HepG2 (cell line): ENCODE measurements around the gene ZNF585A. TPM values are rescaled to one million over a fixed set of nuclear protein-coding genes. Genes with fewer than 3 reads are reported as not detected.

Experiments
- ARID3A ChIP-seq: IDR thresholded peaks from 2 replicates; pipeline ENCODE4 v1.6.1; 2012; ENCODE audit warnings: low read depth, low read length, improper control_type of control experiment
- CC2D1A ChIP-seq: sonication (generic); formaldehyde crosslinking; IDR thresholded peaks from 2 replicates; pipeline ENCODE4 v1.8.1; 2023; ENCODE audit warnings: mild to moderate bottlenecking, missing genetic modification reagents
- CEBPG ChIP-seq: IDR thresholded peaks from 2 replicates; pipeline ENCODE4 v1.6.1; 2016
- GZF1 ChIP-seq: sonication (generic); formaldehyde crosslinking; IDR thresholded peaks from 2 replicates; pipeline ENCODE4 v1.5.1; 2020; ENCODE audit warnings: mild to moderate bottlenecking, missing genetic modification reagents
- KDM5B ChIP-seq: sonication (generic); formaldehyde crosslinking; IDR thresholded peaks from 2 replicates; pipeline ENCODE4 v1.4.0; 2020; ENCODE audit warnings: missing genetic modification reagents, mild to moderate bottlenecking, borderline replicate concordance
- MED8 ChIP-seq: sonication (generic); formaldehyde crosslinking; IDR thresholded peaks from 2 replicates; pipeline ENCODE4 v1.8.1; 2023; ENCODE audit warnings: mild to moderate bottlenecking, missing genetic modification reagents; ENCODE audit not compliant: insufficient replicate concordance
- MEF2D ChIP-seq: sonication (generic); formaldehyde crosslinking; IDR thresholded peaks from 2 replicates; pipeline ENCODE4 v1.5.1; 2020; ENCODE audit warnings: mild to moderate bottlenecking, missing genetic modification reagents
- NFYB ChIP-seq: sonication (generic); formaldehyde crosslinking; IDR thresholded peaks from 2 replicates; pipeline ENCODE4 v1.4.0; 2020; ENCODE audit warnings: missing genetic modification reagents
- PCBP2 ChIP-seq: fragments of 200-400 bp; formaldehyde crosslinking; optimal IDR thresholded peaks from 2 replicates; pipeline ENCODE3; 2018; ENCODE audit warnings: low read length, low read depth; ENCODE audit not compliant: poor library complexity, severe bottlenecking
- PRDM4 ChIP-seq: sonication (generic); formaldehyde crosslinking; IDR thresholded peaks from 2 replicates; pipeline ENCODE4 v1.9.0; 2021; ENCODE audit warnings: missing genetic modification reagents, borderline replicate concordance
- THAP11 ChIP-seq: IDR thresholded peaks from 2 replicates; pipeline ENCODE4 v1.6.1; 2016; ENCODE audit warnings: missing biosample characterization, missing genetic modification reagents
- ZBTB44 ChIP-seq: sonication (generic); formaldehyde crosslinking; IDR thresholded peaks from 2 replicates; pipeline ENCODE4 v1.4.0; 2020; ENCODE audit warnings: missing genetic modification reagents
- ZNF143 ChIP-seq: sonication (generic); formaldehyde crosslinking; IDR thresholded peaks from 2 replicates; pipeline ENCODE4 v1.4.0; 2020; ENCODE audit warnings: missing genetic modification reagents
- ZNF18 ChIP-seq: sonication (generic); formaldehyde crosslinking; IDR thresholded peaks from 2 replicates; pipeline ENCODE4 v1.8.0; 2022; ENCODE audit warnings: mild to moderate bottlenecking, missing genetic modification reagents; ENCODE audit not compliant: insufficient replicate concordance
- ZNF292 ChIP-seq: sonication (generic); formaldehyde crosslinking; IDR thresholded peaks from 2 replicates; pipeline ENCODE4 v1.8.1; 2022; ENCODE audit warnings: mild to moderate bottlenecking, low read depth, missing genetic modification reagents, borderline replicate concordance
- ZNF326 ChIP-seq: sonication (generic); formaldehyde crosslinking; IDR thresholded peaks from 2 replicates; pipeline ENCODE4 v1.4.0; 2020; ENCODE audit warnings: missing genetic modification reagents, borderline replicate concordance
- ZNF598 ChIP-seq: sonication (generic); formaldehyde crosslinking; IDR thresholded peaks from 2 replicates; pipeline ENCODE4 v1.5.1; 2020; ENCODE audit warnings: mild to moderate bottlenecking, missing genetic modification reagents, borderline replicate concordance
- ZNF619 ChIP-seq: sonication (generic); formaldehyde crosslinking; IDR thresholded peaks from 2 replicates; pipeline ENCODE4 v1.4.0; 2020; ENCODE audit warnings: mild to moderate bottlenecking, missing genetic modification reagents
- ZNF720 ChIP-seq: sonication (generic); formaldehyde crosslinking; IDR thresholded peaks from 2 replicates; pipeline ENCODE4 v1.4.0; 2020; ENCODE audit warnings: missing genetic modification reagents
- ZSCAN31 ChIP-seq: sonication (generic); formaldehyde crosslinking; IDR thresholded peaks from 2 replicates; pipeline ENCODE4 v1.5.0; 2020; ENCODE audit warnings: low read depth, mild to moderate bottlenecking, missing genetic modification reagents
- polyA plus RNA-seq, 8 experiments: library from polyadenylated mRNA; depleted of rRNA in 3 of 8; stranded (reverse) in 7 of 8; unstranded in 1 of 8; fragments of >200 nt; fragmentation: Illumina TruSeq in 4 of 8; extraction: Trizol in 4 of 8; gene quantifications; 2 replicates each; pipeline versions ENCODE4 v1.2.1 to v1.2.3, GENCODE V29; 2011 to 2016; ENCODE audit warnings: low read depth in 4 of 8, missing spikeins in 1 of 8, mixed read lengths in 1 of 8; ENCODE audit not compliant: insufficient read depth in 1 of 8
- total RNA-seq, 5 experiments: library from RNA; depleted of rRNA; stranded (reverse); fragments of >200 nt; fragmentation: Illumina TruSeq; extraction: Trizol; gene quantifications; 2 replicates each; pipeline ENCODE4 v1.2.3, GENCODE V29; 2016; ENCODE audit warnings: low read depth in 1 of 5

The ZNF585A gene
- total and polyA plus RNA-seq, 2 of the 13 experiments (the other 11 are each of a cell fraction or from before 2014, with no cell fraction given) = 7.1 to 8.5 TPM

- TF ChIP-seq PRDM4 = no peak
- 0 out of 2 replicates have a peak, but pooled peaks have one; percentile 39 for TF ChIP-seq ZNF292 (CRISPR knock-in tag)
- TF ChIP-seq PCBP2 = no peak
- TF ChIP-seq NFYB (CRISPR knock-in tag) = no peak; the same call in 1 of the 2 replicates
- peak; percentile 97 for TF ChIP-seq THAP11 (CRISPR knock-in tag)
- no peak for TF ChIP-seq ZNF326 (CRISPR knock-in tag)
- peak; percentile 79; the same call in 1 of the 2 replicates for TF ChIP-seq ZNF619 (CRISPR knock-in tag)
- peak; percentile 77 for TF ChIP-seq MED8 (CRISPR knock-in tag)
- no peak for TF ChIP-seq ZNF18 (CRISPR knock-in tag)
- no peak for TF ChIP-seq ZBTB44 (CRISPR knock-in tag)
- peak; percentile 68; the same call in 1 of the 2 replicates for TF ChIP-seq ZNF598 (CRISPR knock-in tag)
- no peak for TF ChIP-seq CEBPG (CRISPR knock-in tag)
- TF ChIP-seq KDM5B (CRISPR knock-in tag) = peak; percentile 71; the same call in 1 of the 2 replicates
- no peak for TF ChIP-seq CC2D1A (CRISPR knock-in tag)
- no peak for TF ChIP-seq ARID3A
- 0 out of 2 replicates have a peak, but pooled peaks have one; percentile 21 for TF ChIP-seq ZSCAN31 (CRISPR knock-in tag)
- peak; percentile 93 for TF ChIP-seq ZNF143 (CRISPR knock-in tag)
- no peak for TF ChIP-seq GZF1 (CRISPR knock-in tag)
- TF ChIP-seq MEF2D (CRISPR knock-in tag) = peak; percentile 83
- TF ChIP-seq ZNF720 (CRISPR knock-in tag) = no peak
These were observed 45.5 kb upstream of the ZNF585A start, which contains the start of gene ZNF383 (continued) for GRCh38 chr19:37217775-37218591.
